ENCODE measurements around the gene CRAMP1. TPM values are rescaled to one million over a fixed set of nuclear protein-coding genes. Genes with fewer than 3 reads are reported as not detected.

The CRAMP1 gene
- total RNA-seq, 2 experiments from 2014 or later = 14.5 to 14.6 TPM

DNA sequence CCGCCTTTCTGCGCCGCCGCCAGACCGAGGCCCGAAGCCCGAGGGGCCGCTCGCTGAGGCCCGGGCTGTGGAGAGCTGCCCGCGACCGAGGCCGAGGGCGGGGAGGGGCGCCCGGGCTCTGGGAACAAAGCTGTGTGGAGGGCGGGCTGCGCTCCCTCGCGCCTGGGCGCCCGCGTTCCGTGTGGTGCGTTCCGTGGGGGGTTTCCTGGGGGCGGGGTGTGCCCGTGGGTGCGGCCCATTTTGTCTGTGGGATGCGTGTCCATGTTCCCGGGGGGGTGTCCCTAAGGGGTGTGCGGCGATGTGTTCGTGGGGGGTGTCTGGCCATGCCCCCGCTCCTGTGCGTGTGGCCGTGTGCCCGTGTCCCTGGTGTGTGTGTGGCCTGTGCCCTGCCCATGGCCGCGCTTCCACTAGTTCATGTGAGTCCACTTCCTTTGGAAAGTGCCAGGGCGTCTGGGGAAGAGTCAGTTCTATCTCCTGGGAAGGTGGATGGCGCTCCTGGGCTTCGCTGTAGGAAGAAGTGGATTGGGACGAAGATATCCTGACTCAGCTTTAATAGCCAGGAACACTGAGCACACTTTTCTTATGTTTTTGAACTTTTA is 66.4 kb downstream of the CRAMP1 start:
- peak overlapping the region; percentile 79 for H3K27ac Mint-ChIP-seq
- H3K4me3 Mint-ChIP-seq = peak overlapping the region; percentile 97
- H3K4me1 Mint-ChIP-seq (ENCODE audit: low read depth) = peaks cover 29% of the 10 kb centered on the region
- no peaks in the 10 kb centered on the region for H3K27me3 Mint-ChIP-seq
- intact Hi-C loops (cut with micrococcal nuclease) = loop anchor here (1.0 to 2.0 kb wide), 4 partner anchors 26 to 66 kb away; partner anchors contain the start of genes CRAMP1 and IFT140
- peak; percentile 48 for DNase-seq
- no peaks in the 10 kb centered on the region for H3K9me3 Mint-ChIP-seq
- peaks cover 13% of the 10 kb centered on the region for H3K36me3 Mint-ChIP-seq
- POLR2A ChIA-PET = interaction anchor here (0.5 to 1.8 kb wide), 9 partner anchors 17 to 988 kb away, joined by 3 to 18 read pairs (median 3); partner anchors contain the start of genes MAPK8IP3, TMEM204 and WDR24
- CTCF ChIA-PET = interaction anchor here (0.8 to 2.1 kb wide), 4 partner anchors 27 to 104 kb away, joined by 3 to 22 read pairs (median 6); partner anchors contain the start of genes EME2, MAPK8IP3, MRPS34 and NUBP2

DNA sequence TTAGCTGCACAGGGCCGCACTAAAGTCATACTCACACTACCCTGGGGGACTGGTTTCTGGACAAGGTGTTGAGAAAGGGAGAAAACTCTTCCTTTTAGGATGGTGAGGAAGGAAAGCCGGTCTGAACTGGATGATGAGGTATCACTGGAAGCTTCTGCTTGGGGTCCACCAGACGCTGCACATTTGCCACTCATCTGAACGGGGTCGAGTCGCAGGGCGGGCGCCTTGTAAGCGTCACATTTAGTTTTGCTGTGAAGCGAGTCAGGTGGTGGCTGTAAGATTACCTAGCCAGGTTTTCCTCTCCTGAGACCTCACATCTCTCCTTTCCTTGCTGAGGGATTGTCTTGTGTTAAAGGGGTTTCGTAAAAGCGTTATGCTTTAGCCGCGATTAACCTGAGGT is 68.2 kb downstream of the CRAMP1 start:
- Mint-ChIP-seq H3K9me3 (no peaks in the 10 kb centered on the region), H3K4me3 (peak overlapping the region; percentile 26), H3K4me1 (ENCODE audit: low read depth) (peaks cover 29% of the 10 kb centered on the region), H3K27me3 (no peaks in the 10 kb centered on the region), H3K27ac (no peak overlapping the region), H3K36me3 (peaks cover 14% of the 10 kb centered on the region)
- CTCF ChIA-PET = interaction anchor here (1.4 kb wide), 1 partner anchor 26 kb away, joined by 6 read pairs; the partner anchor contains the start of gene MAPK8IP3
- no peak for DNase-seq
- POLR2A ChIA-PET = no interaction called here
- intact Hi-C loops (cut with micrococcal nuclease) = no loop called here

DNA sequence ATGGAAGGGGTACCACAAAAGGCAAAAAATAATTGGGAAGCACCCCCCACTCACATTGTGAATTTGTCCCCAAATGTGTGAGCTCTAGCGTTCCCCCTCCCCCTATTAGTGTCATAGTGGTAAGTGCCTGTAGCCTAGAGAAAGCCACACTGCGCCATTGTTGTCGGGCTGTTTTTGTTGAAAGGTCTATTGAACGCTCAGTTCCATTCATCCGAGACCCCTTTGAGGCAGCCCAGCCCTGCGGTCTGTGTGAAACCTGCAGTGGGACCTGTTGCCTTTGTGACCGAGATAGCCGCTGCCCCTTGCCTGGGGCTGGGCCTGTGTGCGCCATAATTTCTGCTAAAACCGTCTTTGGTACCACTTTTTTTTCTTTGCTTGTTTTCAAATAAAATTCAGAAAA is 68.9 kb downstream of the CRAMP1 start:
- Mint-ChIP-seq H3K27me3 (no peaks in the 10 kb centered on the region), H3K9me3 (no peaks in the 10 kb centered on the region), H3K27ac (no peak overlapping the region), H3K4me1 (ENCODE audit: low read depth) (peaks cover 29% of the 10 kb centered on the region), H3K4me3 (no peak overlapping the region), H3K36me3 (peaks cover 18% of the 10 kb centered on the region)
- CTCF ChIA-PET = interaction anchor here (0.5 to 1.9 kb wide), 3 partner anchors 25 to 213 kb away, joined by 3 to 6 read pairs (median 4); partner anchors contain the start of gene MAPK8IP3
- intact Hi-C loops (cut with micrococcal nuclease) = no loop called here
- DNase-seq = no peak
- POLR2A ChIA-PET = no interaction called here

DNA sequence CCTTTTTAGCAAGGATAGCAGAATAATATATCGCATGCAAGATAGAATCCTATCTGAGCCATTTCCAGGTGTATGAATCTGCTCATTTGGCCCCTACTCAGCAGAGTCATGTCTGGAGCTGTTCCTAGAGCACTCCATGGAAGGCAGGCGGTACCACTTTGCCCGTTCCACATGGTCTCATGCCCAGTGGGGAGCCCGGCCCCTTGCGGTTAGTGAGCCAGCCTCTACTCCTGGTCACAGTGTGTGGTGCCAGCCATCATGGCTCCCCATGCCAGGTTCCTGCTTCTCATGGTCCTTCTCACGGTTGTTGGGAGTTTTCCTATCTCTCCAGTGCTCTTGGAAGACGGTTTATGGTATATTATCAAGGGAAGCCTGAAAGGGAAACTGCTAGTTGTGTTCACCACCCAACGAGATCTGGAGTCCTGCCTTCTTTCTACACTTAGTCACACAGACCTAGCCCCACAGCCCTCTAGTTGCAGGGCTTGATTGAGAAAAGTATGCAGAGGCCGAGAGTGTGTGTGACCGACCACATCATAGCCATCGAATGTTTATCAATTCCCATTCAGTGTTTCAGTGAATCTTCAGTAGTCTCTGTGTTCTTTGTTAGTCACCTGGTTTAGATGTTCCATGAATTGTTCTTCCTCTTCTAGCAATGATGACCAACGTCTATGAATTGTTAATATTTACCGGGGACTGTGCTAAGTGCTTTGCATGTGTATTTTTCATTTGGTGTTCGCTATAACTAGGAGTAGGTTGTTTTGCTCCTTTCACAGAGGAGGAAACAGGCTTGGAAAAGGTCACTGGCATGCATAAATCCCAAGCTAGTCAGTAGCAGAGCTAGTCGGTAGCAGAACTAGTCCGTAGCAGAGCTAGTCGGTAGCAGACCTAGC is 75.5 kb downstream of the CRAMP1 start:
- H3K4me1 Mint-ChIP-seq (ENCODE audit: low read depth) = peaks cover 12% of the 10 kb centered on the region
- no peak for DNase-seq
- ChIA-PET POLR2A (no interaction called here), CTCF (no interaction called here)
- H3K9me3 Mint-ChIP-seq = no peaks in the 10 kb centered on the region
- H3K27ac Mint-ChIP-seq = no peak overlapping the region
- intact Hi-C loops (cut with micrococcal nuclease) = no loop called here
- H3K27me3 Mint-ChIP-seq = no peaks in the 10 kb centered on the region
- H3K36me3 Mint-ChIP-seq = peaks cover 34% of the 10 kb centered on the region
- no peak overlapping the region for H3K4me3 Mint-ChIP-seq

DNA sequence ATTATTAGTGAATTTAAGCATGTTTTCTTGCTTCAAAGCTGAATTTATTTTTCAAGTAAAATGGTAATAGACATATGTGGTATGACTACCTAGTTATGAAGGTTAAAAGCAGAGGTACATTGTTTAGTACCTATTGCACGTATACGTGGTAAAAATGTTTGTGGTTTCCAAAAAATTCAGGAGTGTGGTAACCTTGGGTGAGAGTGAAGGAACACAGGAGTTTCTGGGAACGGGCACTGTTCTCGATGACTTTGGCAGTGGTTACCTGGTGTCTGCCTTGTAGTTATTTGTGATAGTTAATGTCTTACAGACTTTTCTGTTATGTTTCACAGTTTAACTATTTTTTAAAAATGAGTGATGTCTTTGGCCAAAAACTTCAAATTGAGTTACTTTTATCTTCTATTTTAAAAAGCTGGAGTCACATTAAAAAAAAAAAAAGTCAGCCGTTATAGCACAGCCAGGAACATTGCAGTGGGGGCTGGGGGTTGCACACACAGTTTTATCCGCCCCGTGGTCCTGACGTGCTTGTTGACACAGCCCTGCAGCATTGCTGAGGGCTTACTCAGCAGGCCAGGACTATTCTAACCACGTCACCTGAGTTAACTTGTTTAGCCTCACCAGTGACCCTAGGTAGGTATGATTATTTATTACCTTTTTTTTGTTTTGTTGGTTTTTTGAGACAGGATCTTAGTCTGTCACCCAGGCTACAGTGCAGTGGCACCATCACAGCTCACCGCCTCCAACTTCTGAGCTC is 76.8 kb downstream of the CRAMP1 start:
- no peak overlapping the region for H3K27ac Mint-ChIP-seq
- no peak overlapping the region for H3K4me3 Mint-ChIP-seq
- POLR2A ChIA-PET = no interaction called here
- DNase-seq = no peak
- peaks cover 40% of the 10 kb centered on the region for H3K36me3 Mint-ChIP-seq
- no peaks in the 10 kb centered on the region for H3K9me3 Mint-ChIP-seq
- H3K4me1 Mint-ChIP-seq (ENCODE audit: low read depth) = peaks cover 12% of the 10 kb centered on the region
- CTCF ChIA-PET = no interaction called here
- no peaks in the 10 kb centered on the region for H3K27me3 Mint-ChIP-seq
- intact Hi-C loops (cut with micrococcal nuclease) = no loop called here

DNA sequence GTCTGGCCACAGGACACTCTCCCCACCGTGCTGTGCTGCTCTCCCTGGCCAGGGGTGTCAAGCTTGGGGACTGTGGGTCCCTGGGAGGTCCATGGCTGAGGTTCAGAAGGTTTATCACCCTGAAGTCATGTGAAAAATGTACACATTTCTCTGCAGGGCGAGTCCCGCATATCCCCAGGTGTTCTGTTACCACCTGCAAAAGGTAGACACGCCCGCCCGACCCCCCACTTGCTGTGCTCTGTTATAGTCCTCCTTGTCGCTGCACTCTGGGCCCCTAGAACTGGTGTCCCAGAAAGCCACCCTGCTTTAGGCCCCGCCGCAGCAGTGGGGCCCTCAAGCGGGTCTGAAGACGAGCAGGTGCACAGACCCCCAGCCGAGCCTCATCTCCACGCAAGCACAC is 77.7 kb downstream of the CRAMP1 start:
- Mint-ChIP-seq H3K27ac (no peak overlapping the region), H3K36me3 (peaks cover 47% of the 10 kb centered on the region), H3K27me3 (no peaks in the 10 kb centered on the region), H3K9me3 (no peaks in the 10 kb centered on the region), H3K4me3 (no peak overlapping the region), H3K4me1 (ENCODE audit: low read depth) (peaks cover 12% of the 10 kb centered on the region)
- DNase-seq = no peak
- intact Hi-C loops (cut with micrococcal nuclease) = no loop called here
- ChIA-PET CTCF (no interaction called here), POLR2A (no interaction called here)

DNA sequence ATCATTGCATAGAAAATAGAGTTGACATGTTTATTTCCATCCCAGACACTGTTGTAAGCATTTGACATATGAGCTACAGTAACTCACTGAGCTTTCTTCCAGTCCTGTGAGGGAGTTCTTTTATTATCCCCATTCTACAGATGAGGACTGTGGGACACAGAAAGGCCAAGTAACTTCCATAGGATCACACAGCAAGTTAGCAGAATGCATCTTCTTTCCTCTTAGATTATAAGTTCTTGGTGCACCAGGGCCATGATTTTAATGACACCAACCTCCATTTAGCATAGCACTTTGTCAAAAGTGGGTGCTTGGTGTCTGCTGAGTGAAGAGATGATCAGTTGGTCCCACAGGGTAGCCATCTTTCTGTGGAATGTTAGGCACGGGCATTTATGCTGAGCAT is 78.7 kb downstream of the CRAMP1 start:
- no peaks in the 10 kb centered on the region for H3K9me3 Mint-ChIP-seq
- no peak overlapping the region for H3K4me3 Mint-ChIP-seq
- ChIA-PET POLR2A (no interaction called here), CTCF (interaction anchor here (2.1 kb wide), 1 partner anchor 16 kb away, joined by 10 read pairs; the partner anchor contains the start of gene MAPK8IP3)
- H3K36me3 Mint-ChIP-seq = peaks cover 44% of the 10 kb centered on the region
- intact Hi-C loops (cut with micrococcal nuclease) = no loop called here
- peaks cover 12% of the 10 kb centered on the region for H3K4me1 Mint-ChIP-seq (ENCODE audit: low read depth)
- H3K27ac Mint-ChIP-seq = no peak overlapping the region
- H3K27me3 Mint-ChIP-seq = no peaks in the 10 kb centered on the region
- DNase-seq = no peak

DNA sequence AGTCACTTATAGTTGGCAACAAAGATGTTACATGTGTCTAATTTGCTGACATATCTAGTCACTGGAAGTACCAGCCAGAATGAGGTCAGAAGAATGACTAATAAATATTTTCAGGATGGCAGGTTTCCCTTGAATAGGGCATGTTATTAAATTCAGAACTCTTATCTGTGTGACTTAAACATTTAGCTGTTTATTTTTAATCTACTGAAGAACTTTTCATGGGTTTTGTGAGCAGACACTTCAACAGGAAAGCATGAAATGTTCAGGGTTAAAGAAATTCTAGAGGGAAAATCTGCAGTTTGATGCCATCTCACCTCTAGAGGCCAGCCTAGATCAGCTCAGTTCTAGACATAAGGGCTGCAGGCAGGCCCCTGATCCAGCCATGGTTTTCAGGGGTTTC is 79.1 kb downstream of the CRAMP1 start:
- no peak overlapping the region for H3K4me3 Mint-ChIP-seq
- intact Hi-C loops (cut with micrococcal nuclease) = no loop called here
- peaks cover 43% of the 10 kb centered on the region for H3K36me3 Mint-ChIP-seq
- POLR2A ChIA-PET = interaction anchor here (0.8 kb wide), 1 partner anchor 17 kb away, joined by 3 read pairs; no protein-coding TSS in a partner anchor
- no peak for DNase-seq
- H3K4me1 Mint-ChIP-seq (ENCODE audit: low read depth) = peaks cover 12% of the 10 kb centered on the region
- H3K27ac Mint-ChIP-seq = no peak overlapping the region
- CTCF ChIA-PET = interaction anchor here (2.1 kb wide), 1 partner anchor 15 kb away, joined by 10 read pairs; the partner anchor contains the start of gene MAPK8IP3
- H3K27me3 Mint-ChIP-seq = no peaks in the 10 kb centered on the region
- H3K9me3 Mint-ChIP-seq = no peaks in the 10 kb centered on the region

DNA sequence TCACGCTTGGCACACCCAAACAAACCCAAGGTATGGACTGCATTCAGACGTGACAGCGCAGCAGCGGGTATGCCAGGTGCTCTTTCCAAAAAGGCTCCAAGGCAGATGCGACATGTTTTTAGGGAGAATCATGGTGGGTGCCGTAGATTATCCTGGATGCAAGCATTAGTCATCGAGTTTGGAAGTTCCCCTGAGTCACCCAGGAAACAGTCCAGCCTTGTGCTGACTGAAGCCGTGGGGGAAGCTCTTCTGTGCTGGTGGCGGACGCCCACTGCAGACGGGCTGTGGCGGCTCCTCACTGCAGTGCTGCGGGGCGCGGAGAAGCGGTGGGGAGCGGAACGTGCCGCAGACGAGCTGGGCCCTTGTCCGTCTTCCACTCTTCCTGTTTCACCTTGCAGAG is 79.8 kb downstream of the CRAMP1 start:
- H3K36me3 Mint-ChIP-seq = peaks cover 42% of the 10 kb centered on the region
- no peak overlapping the region for H3K27ac Mint-ChIP-seq
- H3K27me3 Mint-ChIP-seq = no peaks in the 10 kb centered on the region
- peaks cover 12% of the 10 kb centered on the region for H3K4me1 Mint-ChIP-seq (ENCODE audit: low read depth)
- no peak overlapping the region for H3K4me3 Mint-ChIP-seq
- ChIA-PET CTCF (interaction anchor here (2.1 kb wide), 1 partner anchor 14 kb away, joined by 10 read pairs; the partner anchor contains the start of gene MAPK8IP3), POLR2A (interaction anchor here (0.8 kb wide), 1 partner anchor 16 kb away, joined by 3 read pairs; no protein-coding TSS in a partner anchor)
- no peak for DNase-seq
- intact Hi-C loops (cut with micrococcal nuclease) = no loop called here
- H3K9me3 Mint-ChIP-seq = no peaks in the 10 kb centered on the region

DNA sequence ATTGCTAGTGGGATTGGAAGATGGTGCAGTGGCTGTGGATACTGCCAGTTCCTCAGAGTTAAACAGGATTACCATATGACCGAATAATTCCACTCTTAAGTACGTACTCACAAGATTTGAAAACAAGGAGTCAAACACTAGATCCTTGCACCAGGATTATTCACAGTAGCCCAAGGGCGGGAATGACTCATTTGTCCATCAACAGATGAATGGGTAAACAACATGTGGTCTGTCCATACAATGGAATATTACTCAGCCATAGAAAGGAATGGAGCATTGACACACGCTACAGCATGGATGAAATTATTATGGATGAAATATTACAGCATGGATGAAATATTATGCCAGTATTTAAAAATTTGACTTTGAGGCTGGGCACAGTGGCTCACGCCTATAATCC is 84.7 kb downstream of the CRAMP1 start:
- POLR2A ChIA-PET = interaction anchor here (1.3 kb wide), 1 partner anchor 9 kb away, joined by 4 read pairs; the partner anchor contains the start of gene MAPK8IP3
- CTCF ChIA-PET = interaction anchor here (1.8 kb wide), 1 partner anchor 9 kb away, joined by 7 read pairs; the partner anchor contains the start of gene MAPK8IP3
- no peaks in the 10 kb centered on the region for H3K9me3 Mint-ChIP-seq
- DNase-seq = no peak
- H3K36me3 Mint-ChIP-seq = peaks cover 38% of the 10 kb centered on the region
- no peaks in the 10 kb centered on the region for H3K4me1 Mint-ChIP-seq (ENCODE audit: low read depth)
- H3K27me3 Mint-ChIP-seq = no peaks in the 10 kb centered on the region
- no peak overlapping the region for H3K4me3 Mint-ChIP-seq
- intact Hi-C loops (cut with micrococcal nuclease) = no loop called here
- no peak overlapping the region for H3K27ac Mint-ChIP-seq

DNA sequence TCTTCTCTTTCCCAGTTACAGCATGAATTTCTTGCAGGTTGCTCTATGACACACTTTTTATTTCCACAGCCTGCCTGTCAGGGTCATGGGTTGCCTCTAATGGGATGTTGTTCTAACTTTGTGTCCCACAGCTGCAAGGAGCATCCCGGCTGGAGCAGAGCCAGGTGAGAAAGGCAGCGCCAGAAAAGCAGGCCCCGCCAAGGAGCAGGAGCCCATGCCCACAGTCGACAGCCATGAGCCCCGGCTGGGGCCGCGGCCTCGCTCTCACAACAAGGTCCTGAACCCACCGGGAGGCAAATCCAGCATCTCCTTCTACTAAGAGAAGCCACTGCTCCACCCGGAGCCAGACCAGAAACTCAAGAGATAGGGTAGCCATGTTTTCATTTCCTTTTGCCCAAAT is 86.5 kb downstream of the CRAMP1 start:
- no peaks in the 10 kb centered on the region for H3K27me3 Mint-ChIP-seq

More for the DNA sequence above, 86.5 kb downstream of the CRAMP1 start:
- H3K4me3 Mint-ChIP-seq = no peak overlapping the region
- H3K9me3 Mint-ChIP-seq = no peaks in the 10 kb centered on the region
- DNase-seq = no peak
- CTCF ChIA-PET = no interaction called here
- POLR2A ChIA-PET = no interaction called here
- intact Hi-C loops (cut with micrococcal nuclease) = no loop called here
- H3K36me3 Mint-ChIP-seq = peaks cover 26% of the 10 kb centered on the region
- no peaks in the 10 kb centered on the region for H3K4me1 Mint-ChIP-seq (ENCODE audit: low read depth)
- no peak overlapping the region for H3K27ac Mint-ChIP-seq

Measured in activated CD4-positive, alpha-beta memory T cell treated with anti-CD3 and anti-CD28 coated beads for 36 hours (primary cell).